Immature natural killer cell (primary cell): ENCODE data around the gene UGT1A8. TPM values are rescaled to one million over a fixed set of nuclear protein-coding genes. Genes with fewer than 3 reads are reported as not detected.

Experiments used
- DNase-seq, 3 donors: peaks; one replicate each; pipeline ENCODE4 v3.0.0; 2022; ENCODE audit warnings: mixed read lengths in 1 of 3
- H3K27ac Mint-ChIP-seq, 6 donors: one replicate each; pipeline ENCODE4 v1.8.0; 2020; ENCODE audit warnings: mixed read lengths in 6 of 6, mild to moderate bottlenecking in 5 of 6, inconsistent platforms in 4 of 6, moderate library complexity in 3 of 6
- H3K27me3 Mint-ChIP-seq, 3 donors: one replicate each; pipeline ENCODE4 v1.8.0; 2020 to 2021; ENCODE audit warnings: low read depth in 3 of 3, mild to moderate bottlenecking in 3 of 3, mixed read lengths in 3 of 3, moderate library complexity in 3 of 3, inconsistent platforms in 1 of 3
- H3K36me3 Mint-ChIP-seq, 3 donors: one replicate each; pipeline ENCODE4 v1.8.0; 2020; ENCODE audit warnings: mixed read lengths in 3 of 3, inconsistent platforms in 2 of 3, mild to moderate bottlenecking in 2 of 3
- H3K4me1 Mint-ChIP-seq, 2 donors: one replicate each; pipeline ENCODE4 v1.8.0; 2020; ENCODE audit warnings: inconsistent platforms in 2 of 2, mild to moderate bottlenecking in 2 of 2, mixed read lengths in 2 of 2, moderate library complexity in 1 of 2
- H3K4me3 Mint-ChIP-seq, 5 donors: one replicate each; pipeline ENCODE4 v1.8.0; 2020; ENCODE audit warnings: mild to moderate bottlenecking in 5 of 5, mixed read lengths in 5 of 5, inconsistent platforms in 3 of 5, moderate library complexity in 3 of 5
- H3K9me3 Mint-ChIP-seq, 6 donors: one replicate each; pipeline ENCODE4 v1.8.0; 2020; ENCODE audit warnings: mild to moderate bottlenecking in 6 of 6, mixed read lengths in 6 of 6, inconsistent platforms in 4 of 6, moderate library complexity in 3 of 6
- polyA plus RNA-seq, 3 donors: library from polyadenylated mRNA; unstranded; fragments of 300-500 nt; fragmentation: Illumina TruSeq; gene quantifications; one replicate each; pipeline ENCODE4 v1.2.3, GENCODE V29; 2021

The UGT1A8 gene
- polyA plus RNA-seq, 3 donors from 2014 or later = not detected

DNA sequence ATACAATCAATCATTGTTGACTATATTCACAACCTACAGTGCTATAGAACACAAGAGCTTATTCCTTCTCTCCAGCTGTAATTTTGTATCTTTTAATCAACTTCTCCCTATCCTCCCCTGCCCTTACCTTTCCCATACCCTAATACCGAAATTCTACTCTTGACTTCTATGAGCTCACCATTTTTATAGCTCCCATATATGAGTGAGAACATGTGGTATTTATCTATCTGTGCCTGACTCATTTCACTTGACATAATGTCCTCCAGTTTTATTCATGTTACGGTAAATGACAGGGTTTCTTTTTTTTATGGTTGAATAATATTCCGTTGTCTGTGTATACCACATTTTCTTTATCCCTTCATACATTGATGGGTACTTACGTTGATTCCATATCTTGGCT, 163.3 kb downstream of the UGT1A8 start:
- H3K27me3 Mint-ChIP-seq = peaks cover 1 to 16% (median 3%) of the 10 kb centered on the region in 3 donors
- peaks cover 0 to 2% (median 0%) of the 10 kb centered on the region in 3 donors for H3K36me3 Mint-ChIP-seq
- H3K4me3 Mint-ChIP-seq = no peak overlapping the region
- DNase-seq = no peak
- no peak overlapping the region for H3K27ac Mint-ChIP-seq
- H3K4me1 Mint-ChIP-seq = no peaks in the 10 kb centered on the region
- peaks cover 0 to 3% (median 0%) of the 10 kb centered on the region in 6 donors for H3K9me3 Mint-ChIP-seq

GRCh38 chr2:233789554-233789953, 172.1 kb downstream of the UGT1A8 start:
- peaks cover 0 to 7% (median 2%) of the 10 kb centered on the region in 3 donors for H3K27me3 Mint-ChIP-seq
- H3K4me3 Mint-ChIP-seq = no peak overlapping the region
- H3K36me3 Mint-ChIP-seq = no peaks in the 10 kb centered on the region
- H3K9me3 Mint-ChIP-seq = no peaks in the 10 kb centered on the region
- no peaks in the 10 kb centered on the region for H3K4me1 Mint-ChIP-seq
- H3K27ac Mint-ChIP-seq = no peak overlapping the region
- no peak for DNase-seq

DNA sequence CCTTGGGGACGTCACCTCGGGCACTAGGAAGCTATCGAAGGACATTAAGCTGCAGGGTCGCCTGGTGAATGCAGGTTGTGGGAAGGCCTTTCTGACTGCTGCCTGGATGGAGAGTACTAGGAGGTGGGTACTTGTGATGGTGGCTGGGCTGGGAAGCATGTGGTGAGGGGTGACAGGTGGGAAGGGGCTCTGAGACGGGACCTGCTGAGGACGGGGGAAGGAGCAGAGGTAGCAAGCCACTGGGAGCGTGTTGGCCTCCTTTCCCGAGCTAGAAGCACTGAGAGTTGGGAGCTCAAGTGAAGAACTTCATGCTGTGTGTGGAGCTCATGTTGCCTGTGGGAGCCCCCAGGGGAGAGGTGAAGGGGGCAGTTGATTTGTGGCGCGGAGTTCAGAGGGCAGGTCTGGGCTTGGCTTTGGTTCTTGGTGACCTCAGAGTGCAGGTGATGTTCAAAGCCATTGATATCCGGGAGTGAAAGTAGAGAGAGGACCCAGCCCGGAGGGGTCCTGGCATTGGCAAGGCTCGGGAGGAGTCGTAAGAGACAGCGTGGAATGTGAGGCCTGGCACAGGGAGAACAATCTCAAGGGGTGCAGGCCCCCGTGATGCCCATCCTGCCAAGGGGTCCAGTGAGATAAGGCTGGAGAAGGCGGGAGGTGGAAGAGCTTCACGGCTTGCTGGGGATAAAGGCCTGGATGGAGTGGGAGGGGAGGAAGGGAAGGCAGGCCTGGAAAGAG, 173.9 kb downstream of the UGT1A8 start:
- H3K4me3 Mint-ChIP-seq = no peak overlapping the region
- DNase-seq = no peak
- H3K4me1 Mint-ChIP-seq = no peaks in the 10 kb centered on the region
- H3K36me3 Mint-ChIP-seq = no peaks in the 10 kb centered on the region
- H3K27me3 Mint-ChIP-seq = peaks cover 0 to 3% (median 2%) of the 10 kb centered on the region in 3 donors
- H3K27ac Mint-ChIP-seq = no peak overlapping the region
- H3K9me3 Mint-ChIP-seq = no peaks in the 10 kb centered on the region

- Mint-ChIP-seq H3K4me1 (no peaks in the 10 kb centered on the region), H3K27ac (no peak overlapping the region), H3K9me3 (no peaks in the 10 kb centered on the region), H3K4me3 (no peak overlapping the region), H3K27me3 (peaks cover 0 to 2% (median 2%) of the 10 kb centered on the region in 3 donors), H3K36me3 (no peaks in the 10 kb centered on the region)
- no peak for DNase-seq
Measured at GRCh38 chr2:233791883-233792329, 174.5 kb downstream of the UGT1A8 start.

- no peak overlapping the region for H3K4me3 Mint-ChIP-seq
- H3K27me3 Mint-ChIP-seq = peaks cover 0 to 2% (median 2%) of the 10 kb centered on the region in 3 donors
- H3K9me3 Mint-ChIP-seq = no peaks in the 10 kb centered on the region
- no peaks in the 10 kb centered on the region for H3K4me1 Mint-ChIP-seq
- no peaks in the 10 kb centered on the region for H3K36me3 Mint-ChIP-seq
- no peak overlapping the region for H3K27ac Mint-ChIP-seq
- DNase-seq = no peak
Measured at GRCh38 chr2:233792720-233793119, 175.3 kb downstream of the UGT1A8 start.

GRCh38 chr2:233793465-233794127, 176.2 kb downstream of the UGT1A8 start:
- Mint-ChIP-seq H3K4me3 (no peak overlapping the region), H3K27ac (no peak overlapping the region), H3K27me3 (peaks cover 0 to 2% (median 2%) of the 10 kb centered on the region in 3 donors)

DNA sequence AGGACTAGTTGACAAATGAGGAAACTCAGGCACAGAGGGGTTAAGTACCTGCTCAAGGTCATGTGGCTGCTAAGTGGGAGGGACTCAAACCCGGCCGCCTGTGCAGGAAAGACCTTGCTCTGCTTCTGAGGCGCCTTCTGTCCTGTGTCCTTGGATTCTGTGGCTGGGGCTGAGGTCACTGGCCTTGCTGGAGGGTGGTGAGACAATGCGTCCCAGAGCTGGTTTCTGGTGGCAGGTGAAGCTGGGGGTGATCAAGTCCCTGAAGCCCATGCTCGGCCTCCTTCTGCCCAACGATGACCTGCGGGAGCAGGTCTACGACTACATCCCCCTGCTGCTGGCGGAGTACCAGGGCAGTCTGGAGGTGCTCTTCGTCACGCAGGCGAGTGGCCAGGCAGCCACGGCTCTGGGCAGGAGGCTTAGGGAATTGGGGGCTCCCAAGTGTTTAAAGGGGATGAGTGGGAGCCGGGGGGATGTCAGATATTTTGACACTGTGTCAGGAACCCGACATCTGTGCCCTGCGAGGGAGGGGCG, 176.8 kb downstream of the UGT1A8 start:
- peaks cover 0 to 3% (median 2%) of the 10 kb centered on the region in 3 donors for H3K27me3 Mint-ChIP-seq
- no peak overlapping the region for H3K4me3 Mint-ChIP-seq
- DNase-seq = no peak
- H3K27ac Mint-ChIP-seq = no peak overlapping the region
- no peaks in the 10 kb centered on the region for H3K36me3 Mint-ChIP-seq
- no peaks in the 10 kb centered on the region for H3K4me1 Mint-ChIP-seq
- no peaks in the 10 kb centered on the region for H3K9me3 Mint-ChIP-seq

More at GRCh38 chr2:233793465-233794127, 176.2 kb downstream of the UGT1A8 start:
- Mint-ChIP-seq H3K36me3 (no peaks in the 10 kb centered on the region), H3K9me3 (no peaks in the 10 kb centered on the region), H3K4me1 (no peaks in the 10 kb centered on the region)
- DNase-seq = no peak

DNA sequence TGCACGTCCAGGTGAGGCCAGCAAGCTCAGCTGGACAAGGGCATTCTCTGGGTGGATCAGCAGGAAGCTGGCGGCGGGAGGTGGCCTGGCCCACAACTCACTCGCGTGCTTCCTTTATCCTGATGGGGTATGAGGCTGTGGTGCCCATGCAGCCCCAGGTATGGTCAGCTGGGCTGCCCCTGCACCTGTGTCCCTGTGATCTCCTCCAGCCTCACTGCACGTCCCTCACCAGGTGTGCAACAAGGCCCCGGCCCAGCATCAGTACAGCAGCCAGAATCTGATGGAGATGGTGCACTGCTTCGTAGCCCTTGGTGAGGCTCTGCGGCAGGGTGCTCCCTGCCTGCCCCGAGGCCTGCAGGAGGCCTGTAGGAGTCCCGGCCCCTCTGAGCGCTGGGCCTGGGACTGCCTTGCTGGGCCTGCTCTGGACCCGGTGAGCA, 178.3 kb downstream of the UGT1A8 start:
- Mint-ChIP-seq H3K27me3 (peaks cover 0 to 6% (median 2%) of the 10 kb centered on the region in 3 donors), H3K4me1 (no peaks in the 10 kb centered on the region), H3K36me3 (no peaks in the 10 kb centered on the region), H3K4me3 (no peak overlapping the region), H3K27ac (no peak overlapping the region), H3K9me3 (no peaks in the 10 kb centered on the region)
- no peak for DNase-seq

DNA sequence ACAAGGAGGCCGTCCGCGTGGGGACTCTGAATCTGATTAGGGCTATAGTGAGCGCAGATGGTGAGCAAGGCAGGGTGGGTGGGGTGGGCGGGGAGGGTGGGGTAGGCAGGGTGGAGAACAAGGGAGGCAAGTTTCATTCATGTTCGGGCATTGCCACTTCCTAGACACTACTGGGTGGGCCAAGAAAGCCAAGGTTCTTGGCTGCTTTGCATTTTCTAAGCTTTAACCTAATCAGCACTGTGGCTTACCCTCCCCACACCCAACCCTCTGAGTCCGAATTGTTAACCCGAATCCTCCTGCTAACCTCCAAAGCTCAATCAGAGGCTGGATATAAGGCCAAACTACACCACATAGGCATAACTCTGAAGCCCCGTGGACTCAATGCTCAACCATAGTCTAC, 178.8 kb downstream of the UGT1A8 start:
- Mint-ChIP-seq H3K4me3 (no peak overlapping the region), H3K4me1 (no peaks in the 10 kb centered on the region), H3K27ac (no peak overlapping the region), H3K9me3 (no peaks in the 10 kb centered on the region), H3K27me3 (peaks cover 0 to 6% (median 2%) of the 10 kb centered on the region in 3 donors), H3K36me3 (no peaks in the 10 kb centered on the region)
- no peak for DNase-seq

DNA sequence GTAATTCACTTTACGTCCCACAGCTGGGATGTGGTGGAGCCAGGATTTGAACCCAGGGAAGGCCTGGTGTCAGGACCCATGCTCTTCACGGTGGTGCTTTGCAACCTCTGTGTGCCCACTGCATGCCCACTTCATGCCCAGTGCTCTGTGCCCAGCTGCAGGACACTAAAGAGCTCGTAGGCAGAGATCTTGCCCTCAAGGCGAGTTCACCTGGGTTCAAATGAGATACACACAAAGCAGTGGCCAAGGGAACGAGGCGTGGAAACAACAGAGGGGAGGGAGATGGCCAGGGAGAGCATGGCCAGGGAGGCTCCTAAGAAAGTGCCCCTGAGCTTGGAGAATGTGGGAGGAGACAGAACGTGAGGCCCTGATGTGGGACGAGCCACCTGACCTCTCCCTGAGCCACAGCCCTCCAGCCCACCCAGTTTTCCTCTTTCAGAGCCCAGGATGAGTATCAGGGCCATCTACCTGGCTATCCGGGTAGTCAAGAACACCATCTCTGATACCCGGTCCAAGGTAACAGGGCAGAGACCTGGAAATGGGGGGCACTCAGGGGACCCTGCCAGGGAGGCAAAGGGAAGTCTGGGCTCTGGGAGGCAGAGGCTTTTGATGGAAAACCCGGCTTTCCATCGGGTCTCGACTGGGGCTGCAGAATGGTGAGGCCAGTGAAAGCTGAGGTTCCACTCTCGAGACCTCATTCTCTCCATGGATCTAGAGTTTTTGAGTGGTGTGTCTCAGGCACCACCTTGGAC, 181.1 kb downstream of the UGT1A8 start:
- H3K4me1 Mint-ChIP-seq = no peaks in the 10 kb centered on the region
- H3K9me3 Mint-ChIP-seq = no peaks in the 10 kb centered on the region
- no peaks in the 10 kb centered on the region for H3K36me3 Mint-ChIP-seq
- no peak for DNase-seq
- no peak overlapping the region for H3K4me3 Mint-ChIP-seq
- peak overlapping the region in 1 of 6 donors; percentile 61 for H3K27ac Mint-ChIP-seq
- H3K27me3 Mint-ChIP-seq = peaks cover 0 to 4% (median 2%) of the 10 kb centered on the region in 3 donors

- no peaks in the 10 kb centered on the region for H3K9me3 Mint-ChIP-seq
- peaks cover 0 to 4% (median 2%) of the 10 kb centered on the region in 3 donors for H3K27me3 Mint-ChIP-seq
- no peaks in the 10 kb centered on the region for H3K36me3 Mint-ChIP-seq
- H3K4me1 Mint-ChIP-seq = no peaks in the 10 kb centered on the region
- DNase-seq = no peak
- H3K4me3 Mint-ChIP-seq = no peak overlapping the region
- H3K27ac Mint-ChIP-seq = no peak overlapping the region
Measured at GRCh38 chr2:233799087-233799665, 181.7 kb downstream of the UGT1A8 start.

GRCh38 chr2:233799716-233800115, 182.3 kb downstream of the UGT1A8 start:
- no peak overlapping the region for H3K4me3 Mint-ChIP-seq
- no peaks in the 10 kb centered on the region for H3K9me3 Mint-ChIP-seq
- peaks cover 0 to 4% (median 2%) of the 10 kb centered on the region in 3 donors for H3K27me3 Mint-ChIP-seq
- no peak for DNase-seq
- H3K27ac Mint-ChIP-seq = no peak overlapping the region
- no peaks in the 10 kb centered on the region for H3K4me1 Mint-ChIP-seq
- no peaks in the 10 kb centered on the region for H3K36me3 Mint-ChIP-seq

DNA sequence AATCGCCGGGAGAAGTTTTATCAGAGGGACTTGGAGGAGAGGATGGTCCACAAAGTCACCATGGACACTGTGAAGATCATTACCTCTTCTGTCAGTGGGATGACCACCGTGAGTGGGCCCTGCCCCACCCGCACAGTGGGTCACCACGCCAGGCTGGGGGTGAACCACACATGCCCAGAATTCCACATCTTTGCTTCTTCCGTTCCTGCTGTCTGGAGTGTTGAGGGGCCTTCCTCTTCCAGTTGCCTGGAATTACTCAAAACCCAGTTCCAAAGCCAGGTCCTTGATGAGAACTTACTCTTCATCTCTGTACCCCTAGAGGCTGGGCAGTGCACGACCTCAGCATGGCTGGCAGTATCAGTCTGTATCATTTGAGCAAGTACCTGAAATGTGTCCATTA, 182.8 kb downstream of the UGT1A8 start:
- peaks cover 3 to 5% (median 4%) of the 10 kb centered on the region in 3 donors for H3K27me3 Mint-ChIP-seq

More for the DNA sequence above, 182.8 kb downstream of the UGT1A8 start:
- Mint-ChIP-seq H3K9me3 (no peaks in the 10 kb centered on the region), H3K36me3 (no peaks in the 10 kb centered on the region), H3K4me3 (no peak overlapping the region), H3K27ac (no peak overlapping the region), H3K4me1 (no peaks in the 10 kb centered on the region)
- no peak for DNase-seq
